Neural progenitor cell (in vitro differentiated cells): ENCODE results near the gene NR1H4. TPM values are rescaled to one million over a fixed set of nuclear protein-coding genes. Genes with fewer than 3 reads are reported as not detected.

ENCODE experiments used
- DNase-seq: peaks from one replicate; pipeline ENCODE4 v3.0.0-alpha.2; 2016; ENCODE audit warnings: low spot score
- H2AFZ ChIP-seq: fragments of 200-600 bp; sonication (generic); replicated peaks from 2 replicates; pipeline ENCODE4 v1.6.1; 2016; ENCODE audit warnings: antibody characterized with exemption
- H3F3A ChIP-seq: fragments of 200-600 bp; sonication (generic); 2 replicates; pipeline ENCODE4 v1.6.1; 2016; ENCODE audit warnings: antibody characterized with exemption, low read depth
- H3K27ac ChIP-seq: fragments of 200-600 bp; sonication (generic); 2 replicates; pipeline ENCODE4 v1.5.1; 2016; ENCODE audit warnings: mild to moderate bottlenecking
- H3K27me3 ChIP-seq: fragments of 200-600 bp; sonication (generic); 2 replicates; pipeline ENCODE4 v1.6.1; 2016; ENCODE audit warnings: mild to moderate bottlenecking, moderate library complexity
- H3K36me3 ChIP-seq: fragments of 200-600 bp; sonication (generic); 2 replicates; pipeline ENCODE4 v1.5.1; 2016
- H3K4me1 ChIP-seq: fragments of 200-600 bp; sonication (generic); 2 replicates; pipeline ENCODE4 v1.6.1; 2016; ENCODE audit warnings: mixed run types
- H3K4me2 ChIP-seq: fragments of 200-600 bp; sonication (generic); 2 replicates; pipeline ENCODE4 v1.6.1; 2016
- H3K4me3 ChIP-seq: fragments of 200-600 bp; sonication (generic); 2 replicates; pipeline ENCODE4 v1.5.1; 2016
- H3K79me2 ChIP-seq: fragments of 200-600 bp; sonication (generic); 2 replicates; pipeline ENCODE4 v1.6.1; 2016; ENCODE audit warnings: low read depth
- H3K9ac ChIP-seq: fragments of 200-600 bp; sonication (generic); 2 replicates; pipeline ENCODE4 v1.6.1; 2016
- H3K9me3 ChIP-seq: fragments of 200-600 bp; sonication (generic); 2 replicates; pipeline ENCODE4 v1.5.1; 2016; ENCODE audit warnings: low read depth
- H4K20me1 ChIP-seq: fragments of 200-600 bp; sonication (generic); 2 replicates; pipeline ENCODE4 v1.6.1; 2016; ENCODE audit warnings: low read depth
- H3K27ac Mint-ChIP-seq: 3 replicates; pipeline ENCODE4 v1.8.0; 2021; ENCODE audit warnings: mixed read lengths
- H3K27me3 Mint-ChIP-seq: 2 replicates; pipeline ENCODE4 v1.8.0; 2022; ENCODE audit warnings: low read depth, mild to moderate bottlenecking, inconsistent platforms, moderate library complexity, mixed read lengths; ENCODE audit not compliant: insufficient read depth
- H3K36me3 Mint-ChIP-seq: 3 replicates; pipeline ENCODE4 v1.8.0; 2021; ENCODE audit warnings: mixed read lengths
- H3K4me1 Mint-ChIP-seq: 3 replicates; pipeline ENCODE4 v1.8.0; 2021; ENCODE audit warnings: mixed read lengths
- H3K4me3 Mint-ChIP-seq: 3 replicates; pipeline ENCODE4 v1.8.0; 2021; ENCODE audit warnings: mild to moderate bottlenecking, moderate library complexity, mixed read lengths
- H3K9me3 Mint-ChIP-seq: 3 replicates; pipeline ENCODE4 v1.8.0; 2020; ENCODE audit warnings: mixed read lengths
- CTCF ChIP-seq: fragments of 200-600 bp; sonication (generic); IDR thresholded peaks from 2 replicates; pipeline ENCODE4 v1.5.1; 2017; ENCODE audit warnings: antibody characterized with exemption, mild to moderate bottlenecking
- EZH2 ChIP-seq: fragments of 200-600 bp; sonication (generic); IDR thresholded peaks from 2 replicates; pipeline ENCODE4 v1.6.1; 2017; ENCODE audit warnings: antibody characterized with exemption, mild to moderate bottlenecking, moderate library complexity
- EZH2phosphoT487 ChIP-seq: fragments of 200-600 bp; sonication (generic); IDR thresholded peaks from 2 replicates; pipeline ENCODE4 v1.6.1; 2017; ENCODE audit warnings: antibody characterized with exemption
- total RNA-seq: library from RNA; depleted of rRNA; stranded (reverse); fragments of >200 nt; gene quantifications from 2 replicates; pipeline ENCODE4 v1.2.3, GENCODE V29; 2015; ENCODE audit warnings: low replicate concordance

Gene NR1H4
- total RNA-seq, 1 donor from 2014 or later = not detected

GRCh38 chr12:100573292-100574186, 99.9 kb downstream of the NR1H4 start, which contains the start of gene GAS2L3:
Gene GAS2L3, plus strand, starts transcription at chr12:100573684. Its CDS starts 21,221 bp downstream, at chr12:100594905.
- H3K27ac Mint-ChIP-seq = peak within 1 kb of the TSS; percentile 82
- H3F3A ChIP-seq = peaks cover 11% of the 10 kb centered on the region
- peaks cover 11% of the 10 kb centered on the region for H3K4me1 ChIP-seq
- H3K27me3 ChIP-seq = peaks cover 29% of the 10 kb centered on the region
- DNase-seq = peak; percentile 96
- peaks cover 15% of the 10 kb centered on the region for H3K4me1 Mint-ChIP-seq
- peak within 1 kb of the TSS; percentile 86 for H3K4me2 ChIP-seq
- no peaks in the 10 kb centered on the region for H3K36me3 ChIP-seq
- TF ChIP-seq CTCF (no peak), EZH2 (peak; percentile 35), EZH2phosphoT487 (no peak)
- H3K79me2 ChIP-seq = peaks cover 37% of the 10 kb centered on the region
- peaks cover 2% of the 10 kb centered on the region for H3K27me3 Mint-ChIP-seq
- H3K9me3 ChIP-seq = no peaks in the 10 kb centered on the region
- peak within 1 kb of the TSS; percentile 87 for H2AFZ ChIP-seq
- peak within 1 kb of the TSS; percentile 77 for H3K4me3 ChIP-seq
- H3K27ac ChIP-seq = no peak within 1 kb of the TSS
- H3K4me3 Mint-ChIP-seq = peak within 1 kb of the TSS; percentile 97
- no peaks in the 10 kb centered on the region for H3K9me3 Mint-ChIP-seq
- H3K9ac ChIP-seq = peak within 1 kb of the TSS; percentile 33
- H4K20me1 ChIP-seq = peaks cover 14% of the 10 kb centered on the region
- peaks cover 8% of the 10 kb centered on the region for H3K36me3 Mint-ChIP-seq

DNA sequence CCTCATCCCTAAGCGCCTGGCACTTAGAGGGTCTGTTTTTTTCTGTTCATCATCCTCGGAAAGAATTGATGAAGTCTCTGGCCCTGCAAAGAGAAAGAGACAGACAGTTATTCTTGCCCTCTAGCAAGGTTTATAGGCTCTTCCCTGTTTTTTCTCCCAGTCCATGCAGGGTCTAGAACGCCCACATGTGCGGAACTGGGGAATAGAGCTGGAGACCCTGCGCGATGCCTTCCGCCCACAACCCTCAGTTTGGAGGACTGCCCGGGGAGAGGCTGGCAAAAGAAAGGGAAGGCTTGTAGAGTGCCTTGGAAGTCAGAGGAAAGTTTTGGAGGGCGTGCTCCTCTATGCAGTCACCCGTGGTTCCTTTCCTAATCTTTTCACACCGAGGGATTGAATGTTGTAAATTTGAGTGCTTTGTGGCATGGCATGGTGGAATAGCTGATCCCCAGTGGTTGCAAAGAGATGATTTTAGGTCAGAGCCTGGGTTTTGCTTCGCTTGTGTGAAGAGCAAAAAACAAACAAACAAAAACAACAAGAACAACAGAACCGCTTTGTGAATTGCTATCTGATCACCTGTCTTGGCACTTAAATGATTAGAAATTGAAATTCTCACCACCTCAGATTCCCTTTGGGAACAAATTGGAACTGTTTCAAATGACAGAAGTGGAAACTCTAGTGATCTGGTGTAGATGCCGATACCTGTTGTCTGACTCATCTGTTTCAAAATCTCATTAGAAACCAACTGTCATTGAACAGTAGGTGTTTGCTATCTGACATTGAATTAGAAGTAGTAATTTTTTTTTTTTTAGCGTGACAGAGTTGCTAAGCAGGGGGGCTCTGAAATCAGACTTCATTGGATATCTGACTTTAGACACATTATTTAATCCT, 100.8 kb downstream of the NR1H4 start:
- Mint-ChIP-seq H3K4me3 (peak overlapping the region; percentile 97), H3K27me3 (peaks cover 2% of the 10 kb centered on the region), H3K9me3 (no peaks in the 10 kb centered on the region), H3K27ac (peak overlapping the region; percentile 82), H3K36me3 (peaks cover 14% of the 10 kb centered on the region), H3K4me1 (peaks cover 15% of the 10 kb centered on the region)
- peaks cover 11% of the 10 kb centered on the region for H3F3A ChIP-seq
- no peak overlapping the region for H3K27ac ChIP-seq
- no peaks in the 10 kb centered on the region for H3K9me3 ChIP-seq
- no peak for TF ChIP-seq CTCF
- TF ChIP-seq EZH2 = peak; percentile 14
- peaks cover 14% of the 10 kb centered on the region for H4K20me1 ChIP-seq
- H3K4me3 ChIP-seq = peak overlapping the region; percentile 77
- peaks cover 11% of the 10 kb centered on the region for H3K4me1 ChIP-seq
- peak overlapping the region; percentile 33 for H3K9ac ChIP-seq
- peak; percentile 45 for DNase-seq
- H3K27me3 ChIP-seq = peaks cover 29% of the 10 kb centered on the region
- no peaks in the 10 kb centered on the region for H3K36me3 ChIP-seq
- H2AFZ ChIP-seq = peak overlapping the region; percentile 87
- peak overlapping the region; percentile 86 for H3K4me2 ChIP-seq
- H3K79me2 ChIP-seq = peaks cover 44% of the 10 kb centered on the region

DNA sequence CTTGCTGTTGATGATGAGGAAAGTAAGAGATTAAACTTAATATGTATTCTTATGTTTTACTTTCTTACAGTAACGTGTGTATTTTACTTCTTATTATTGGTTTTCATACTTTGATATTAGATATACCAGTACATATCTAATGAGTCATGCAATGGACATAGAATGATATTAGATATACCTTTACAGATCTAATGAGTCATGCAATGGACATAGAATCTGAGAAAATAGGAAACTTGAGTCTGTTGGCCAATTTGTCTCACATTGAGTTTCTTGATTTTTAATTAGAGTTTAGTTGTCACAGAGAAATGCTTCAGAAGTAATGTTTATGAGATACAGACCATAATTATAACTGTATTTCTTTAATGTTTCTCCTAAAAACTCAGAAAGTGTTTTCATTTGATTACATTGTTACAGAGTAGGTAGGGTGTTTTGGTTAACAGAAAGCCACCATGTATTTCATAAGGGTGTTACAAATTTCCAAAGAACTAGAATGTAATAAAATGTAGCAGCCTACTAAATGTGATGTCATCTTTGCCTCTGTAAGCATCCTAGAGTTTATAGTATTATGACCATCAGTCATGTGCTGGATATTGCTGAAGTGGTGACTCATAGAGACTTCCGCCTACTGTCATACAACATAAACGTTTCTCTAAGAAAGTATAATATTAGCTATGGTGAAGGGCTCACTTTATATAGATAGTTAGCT, 102.8 kb downstream of the NR1H4 start:
- no peak overlapping the region for H2AFZ ChIP-seq
- peaks cover 4% of the 10 kb centered on the region for H3K9me3 Mint-ChIP-seq

More for the DNA sequence above, 102.8 kb downstream of the NR1H4 start:
- Histone ChIP-seq H3K9ac (no peak overlapping the region), H4K20me1 (peaks cover 14% of the 10 kb centered on the region), H3K36me3 (no peaks in the 10 kb centered on the region), H3K9me3 (no peaks in the 10 kb centered on the region), H3K27ac (no peak overlapping the region), H3K4me1 (peaks cover 11% of the 10 kb centered on the region), H3K4me2 (no peak overlapping the region), H3K79me2 (peaks cover 64% of the 10 kb centered on the region), H3F3A (peaks cover 11% of the 10 kb centered on the region), H3K27me3 (peaks cover 23% of the 10 kb centered on the region), H3K4me3 (no peak overlapping the region)
- no peak overlapping the region for H3K27ac Mint-ChIP-seq
- H3K4me3 Mint-ChIP-seq = no peak overlapping the region
- peaks cover 2% of the 10 kb centered on the region for H3K27me3 Mint-ChIP-seq
- TF ChIP-seq EZH2 = no peak
- TF ChIP-seq EZH2phosphoT487 = no peak
- no peak for TF ChIP-seq CTCF
- peaks cover 15% of the 10 kb centered on the region for H3K4me1 Mint-ChIP-seq
- H3K36me3 Mint-ChIP-seq = peaks cover 14% of the 10 kb centered on the region
- no peak for DNase-seq
